ENCODE results near the gene RFC4. TPM values are rescaled to one million over a fixed set of nuclear protein-coding genes. Genes with fewer than 3 reads are reported as not detected.
A peak's percentile ranks its signal among the peaks of the same experiment; 100 is the strongest.
"Not testable (repeated sequence)": the region's sequence is repeated elsewhere in the genome, so short reads cannot be mapped to it uniquely, and the experiment has no call there.

The RFC4 gene
- total RNA-seq, 1 donor from 2014 or later = 27.9 TPM

DNA sequence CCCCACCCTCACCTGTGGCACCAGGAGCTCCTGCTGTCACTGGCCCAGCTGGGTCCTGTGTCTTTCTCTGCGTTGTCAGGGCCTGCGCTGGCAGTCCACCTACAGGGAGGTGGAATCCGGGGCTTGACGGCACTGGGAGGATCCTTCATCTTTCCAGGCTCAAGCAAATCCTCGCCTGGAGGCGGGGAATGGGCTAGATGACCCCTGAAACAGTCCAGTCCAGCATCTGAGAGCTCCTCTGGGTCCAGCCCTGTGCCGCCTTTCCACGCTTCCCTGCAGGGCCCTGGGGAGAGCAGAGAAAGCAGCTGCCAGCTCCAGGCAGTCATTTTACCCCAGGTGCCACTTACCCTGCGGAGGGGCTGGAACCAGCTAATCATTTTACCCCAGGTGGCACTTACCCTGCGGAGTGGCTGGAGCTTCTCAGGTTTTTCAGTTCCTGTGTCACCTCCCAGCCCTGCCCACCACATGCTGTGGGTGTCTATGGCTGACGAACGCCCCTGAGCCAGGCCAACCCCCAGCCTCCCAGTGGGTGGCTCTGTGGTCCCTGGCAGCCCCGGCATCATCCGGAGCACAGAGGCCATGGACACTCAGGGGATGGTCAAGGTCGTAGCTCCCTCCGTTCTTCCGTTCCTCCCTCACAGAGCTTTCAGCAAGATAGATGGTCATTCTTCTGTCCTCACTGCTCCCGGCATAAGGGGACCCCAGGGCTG, 18.3 kb upstream of the RFC4 start:
- DNase-seq = no peak

DNA sequence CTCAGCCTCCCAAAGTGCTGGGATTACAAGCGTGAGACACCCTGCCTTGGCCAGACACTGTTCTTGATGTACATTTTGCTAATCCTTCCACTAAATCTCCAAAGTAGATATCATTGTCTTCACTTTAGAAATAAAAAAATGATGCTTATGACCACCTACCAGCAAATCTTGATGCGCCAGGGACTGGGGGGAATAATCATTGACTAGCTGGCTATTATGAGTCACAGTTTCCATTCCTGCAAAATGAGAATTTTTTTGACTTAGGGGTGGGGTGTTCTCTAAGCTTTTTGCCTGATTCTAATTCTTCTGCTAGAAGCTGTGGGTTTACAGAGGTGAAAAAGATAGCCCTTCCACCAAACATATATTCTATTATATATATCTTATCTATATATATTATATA, 17.1 kb upstream of the RFC4 start:
- DNase-seq = peak; percentile 28

DNA sequence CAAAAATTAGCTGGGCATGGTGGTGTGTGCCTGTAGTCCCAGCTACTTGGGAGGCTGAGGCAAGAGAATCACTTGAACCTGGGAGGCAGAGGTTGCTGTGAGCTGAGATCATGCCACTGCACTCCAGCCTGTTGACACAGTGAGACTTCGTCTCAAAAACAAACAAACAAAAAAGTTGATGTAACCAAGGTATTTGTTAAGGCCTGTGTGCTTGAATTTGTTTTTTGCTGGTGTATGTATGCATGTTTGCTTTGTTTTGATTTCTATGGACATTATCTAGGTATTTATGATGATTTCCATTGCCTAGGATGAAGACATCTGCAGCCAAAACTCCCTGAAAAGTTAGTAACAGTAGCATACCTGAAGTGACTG, 16.1 kb upstream of the RFC4 start:
- DNase-seq = not testable (repeated sequence)

DNA sequence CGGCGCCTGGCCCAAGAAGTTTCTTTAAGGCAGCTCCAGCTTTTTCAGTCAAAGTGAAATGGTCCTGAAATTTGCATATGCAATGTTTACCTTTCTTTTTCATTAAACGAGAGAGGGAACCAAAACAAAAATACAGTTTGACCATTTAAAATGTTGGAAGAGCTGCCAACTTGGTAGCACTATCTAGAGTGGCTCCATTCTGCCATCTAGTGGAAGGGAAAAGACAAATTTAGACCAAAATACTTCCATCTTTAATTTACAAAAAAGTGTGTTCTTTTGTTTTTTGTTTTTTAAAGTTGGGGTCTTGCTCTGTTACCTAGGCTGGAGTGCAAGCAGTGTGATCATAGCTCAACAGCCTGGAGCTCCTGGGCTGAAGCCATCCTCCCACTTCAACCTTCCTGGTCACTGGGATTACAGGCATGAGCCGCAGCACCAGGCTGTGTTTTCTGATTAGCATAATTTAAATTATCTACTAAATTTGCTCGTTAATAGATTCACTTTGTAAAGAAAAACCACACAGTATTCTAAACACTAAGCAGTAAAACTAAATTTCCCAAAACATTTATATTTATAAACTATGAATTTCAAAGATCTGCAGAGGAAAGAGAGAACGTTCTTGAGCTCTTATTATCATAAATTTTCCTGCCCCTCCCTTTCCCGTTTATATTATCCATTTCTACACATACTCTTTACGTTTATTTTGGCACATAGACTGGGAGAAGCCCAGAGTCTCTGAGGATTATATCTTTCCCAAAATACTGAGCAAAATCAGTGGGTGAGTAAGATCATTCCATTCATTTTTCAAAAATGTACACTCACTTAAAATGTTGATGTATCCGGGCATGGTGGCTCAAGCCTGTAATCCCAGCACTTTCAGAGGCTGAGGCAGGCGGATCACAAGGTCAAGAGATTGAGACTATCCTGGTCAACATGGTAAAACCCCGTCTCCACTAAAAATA, 15.4 kb upstream of the RFC4 start:
- peak; percentile 81 for DNase-seq

DNA sequence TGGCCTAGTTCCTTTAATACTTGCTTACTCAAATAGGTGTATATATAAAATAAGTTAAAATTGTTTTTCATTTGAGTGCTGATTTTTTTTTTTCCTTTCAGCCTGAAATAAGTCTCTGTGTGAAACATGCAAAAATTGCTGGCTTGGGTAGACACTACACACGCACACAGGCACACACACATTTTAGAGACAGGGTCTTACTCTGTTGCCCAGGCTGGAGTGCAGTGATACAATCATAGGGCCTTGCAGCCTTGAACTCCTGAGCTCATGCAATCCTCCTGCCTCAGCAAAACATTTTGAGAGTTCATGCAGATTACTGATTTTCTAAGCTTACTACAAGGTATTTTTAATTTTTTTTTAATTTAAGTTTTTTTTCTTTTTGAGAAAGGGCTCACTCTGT, 12.7 kb upstream of the RFC4 start:
- DNase-seq = no peak

DNA sequence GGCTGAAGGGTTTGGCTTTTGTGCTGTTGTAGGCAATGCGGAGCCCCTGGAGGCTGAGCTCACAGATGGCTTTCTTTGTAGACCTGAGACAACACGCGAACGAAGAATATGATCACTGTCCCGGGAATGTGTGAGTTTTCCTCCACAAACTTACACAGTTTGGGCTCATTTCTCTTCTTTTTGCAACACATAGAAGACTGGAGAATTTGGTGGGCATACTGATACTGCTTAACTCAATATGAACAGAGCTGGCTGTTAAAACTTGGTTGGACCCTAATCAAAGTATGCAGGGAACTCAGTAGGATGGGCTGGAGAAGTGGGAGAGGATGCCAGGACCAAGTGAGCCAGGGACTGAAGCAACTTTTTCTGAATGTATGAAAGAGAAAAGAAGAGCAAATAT, 12.2 kb upstream of the RFC4 start:
- DNase-seq = no peak

DNA sequence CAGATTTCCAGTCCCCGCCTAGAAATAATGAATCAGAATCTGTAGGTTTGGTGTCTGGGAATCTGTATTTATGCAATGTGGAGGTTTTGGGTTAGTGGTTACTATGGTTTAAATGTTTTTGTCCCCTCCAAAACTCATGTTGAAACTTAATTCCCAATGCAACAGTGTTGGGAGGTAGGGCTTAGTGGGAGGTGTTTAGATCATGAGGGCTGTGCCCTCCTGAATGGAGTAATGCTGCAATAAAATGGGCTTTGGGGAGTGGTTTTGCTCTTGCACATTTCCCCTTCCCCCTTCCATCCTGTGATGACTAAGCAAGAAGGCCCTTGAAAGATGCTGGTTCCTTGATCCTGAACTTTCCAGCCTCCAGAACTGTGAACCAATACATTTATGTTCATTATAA, 9.2 kb upstream of the RFC4 start:
- DNase-seq = no peak

DNA sequence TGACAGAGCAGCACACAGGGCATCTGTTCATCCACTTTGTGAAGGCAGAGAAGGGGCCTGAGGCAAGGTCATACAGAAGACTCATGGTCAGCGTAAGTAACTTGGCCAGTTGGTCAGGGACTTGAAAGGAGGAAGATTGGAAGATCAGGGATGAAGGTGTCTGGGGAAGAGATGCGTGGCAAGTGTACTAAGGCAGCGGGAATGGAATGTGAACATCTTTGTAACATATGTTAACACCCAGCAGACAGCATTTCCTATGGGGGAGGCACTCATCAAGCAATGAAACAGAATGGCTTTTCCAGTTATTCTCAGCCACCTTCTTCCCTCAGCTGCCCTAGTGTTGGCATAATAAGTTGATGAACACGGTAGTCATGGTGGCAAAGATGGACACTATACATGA, 7.8 kb upstream of the RFC4 start:
- no peak for DNase-seq

DNA sequence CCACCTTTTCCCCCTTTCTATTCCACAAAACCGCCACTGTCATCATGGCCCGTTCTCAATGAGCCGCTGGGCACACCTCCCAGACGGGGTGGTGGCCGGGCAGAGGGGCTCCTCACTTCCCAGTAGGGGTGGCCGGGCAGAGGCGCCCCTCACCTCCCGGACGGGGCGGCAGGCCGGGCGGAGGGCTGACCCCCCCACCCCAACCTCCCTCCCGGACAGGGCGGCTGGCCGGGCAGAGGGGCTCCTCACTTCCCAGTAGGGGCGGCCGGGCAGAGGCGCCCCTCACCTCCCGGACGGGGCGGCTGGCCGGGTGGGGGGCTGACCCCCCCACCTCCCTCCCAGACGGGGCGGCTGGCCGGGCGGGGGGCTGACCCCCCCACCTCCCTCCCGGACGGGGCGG, 5.0 kb upstream of the RFC4 start:
- not testable (repeated sequence) for DNase-seq

DNA sequence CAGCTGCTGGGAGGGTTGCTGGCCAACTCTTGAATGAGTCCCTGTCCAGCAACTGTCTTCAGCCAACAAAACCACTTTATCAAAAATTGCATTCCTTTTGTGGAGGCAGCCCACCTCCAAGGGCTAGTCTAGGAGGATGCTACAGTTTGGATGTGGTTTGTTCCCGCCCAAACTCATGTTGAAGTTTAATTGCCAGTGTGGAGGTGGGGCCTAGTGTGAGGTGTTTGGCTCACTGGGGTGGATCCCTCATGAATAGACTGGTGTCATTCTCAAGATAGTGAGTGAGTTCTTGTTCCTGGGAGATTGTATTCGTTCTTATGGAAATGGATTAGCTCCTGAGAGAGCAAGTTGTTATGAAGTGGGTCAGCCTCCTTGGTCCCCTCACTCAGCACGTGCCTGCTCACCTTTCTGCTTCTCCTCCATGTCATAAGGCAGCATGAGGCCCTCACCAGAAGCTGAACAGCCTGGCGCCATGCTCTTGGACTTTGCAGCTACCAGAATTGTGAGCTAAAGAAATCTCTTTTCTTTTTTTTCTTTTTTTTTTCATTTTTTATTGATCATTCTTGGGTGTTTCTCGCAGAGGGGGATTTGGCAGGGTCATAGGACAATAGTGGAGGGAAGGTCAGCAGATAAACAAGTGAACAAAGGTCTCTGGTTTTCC, 4.2 kb upstream of the RFC4 start:
- DNase-seq = no peak

DNA sequence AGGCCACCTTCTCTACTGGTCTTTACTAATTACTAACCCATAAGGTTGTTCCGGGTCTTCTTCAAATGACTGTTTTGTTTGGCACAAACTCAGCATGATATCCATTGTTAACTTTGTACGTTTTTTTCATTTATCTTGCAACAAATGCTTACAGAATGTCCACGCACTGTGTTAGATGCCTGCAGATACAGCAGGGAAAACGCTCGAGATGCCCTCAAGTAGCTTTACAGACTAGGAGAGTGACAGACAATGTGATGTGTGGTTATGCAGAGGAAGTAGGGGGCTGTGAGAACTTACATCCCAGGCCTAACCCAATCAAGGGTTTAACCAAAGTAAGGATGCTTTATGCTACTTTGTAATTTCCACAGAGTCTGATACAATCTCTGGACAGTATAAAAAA, 949 bp upstream of the RFC4 start:
- DNase-seq = peak; percentile 34

DNA sequence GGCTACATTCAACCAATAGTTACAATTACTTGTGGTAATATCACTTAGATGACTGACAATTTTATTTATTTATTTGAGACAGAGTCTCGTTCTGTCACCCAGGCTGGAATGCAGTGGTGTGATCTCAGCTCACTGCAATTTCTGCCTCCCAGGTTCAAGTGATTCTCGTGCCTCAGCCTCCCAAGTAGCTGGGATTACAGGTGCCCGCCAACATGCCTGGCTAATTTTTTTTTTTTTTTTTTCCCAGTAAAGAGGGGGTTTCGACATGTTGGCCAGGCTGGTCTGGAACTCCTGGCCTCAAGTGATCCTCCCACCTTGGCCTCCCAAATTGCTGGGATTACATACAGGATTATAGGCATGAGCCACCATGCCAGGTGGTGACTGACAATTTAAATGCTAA, 2.8 kb downstream of the RFC4 start:
- not testable (repeated sequence) for DNase-seq

DNA sequence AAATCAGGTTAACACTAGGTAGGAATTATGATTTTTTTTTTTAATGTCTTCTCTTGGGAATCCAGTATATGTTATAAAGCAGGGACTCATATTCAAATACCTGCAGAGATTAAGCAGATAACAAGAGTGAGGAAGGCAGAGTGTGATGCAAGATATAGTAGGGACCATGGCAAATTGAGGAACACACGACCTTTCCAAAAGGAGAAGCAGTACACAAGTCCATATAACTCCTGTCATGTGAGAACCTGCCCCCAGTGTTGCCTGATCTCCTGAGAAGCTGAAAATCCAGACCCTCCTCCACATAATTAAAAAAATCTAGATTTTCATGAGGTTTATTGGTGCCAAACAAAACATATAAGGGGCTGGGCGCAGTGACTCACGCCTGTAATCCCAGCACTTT, 3.6 kb downstream of the RFC4 start:
- DNase-seq = no peak

DNA sequence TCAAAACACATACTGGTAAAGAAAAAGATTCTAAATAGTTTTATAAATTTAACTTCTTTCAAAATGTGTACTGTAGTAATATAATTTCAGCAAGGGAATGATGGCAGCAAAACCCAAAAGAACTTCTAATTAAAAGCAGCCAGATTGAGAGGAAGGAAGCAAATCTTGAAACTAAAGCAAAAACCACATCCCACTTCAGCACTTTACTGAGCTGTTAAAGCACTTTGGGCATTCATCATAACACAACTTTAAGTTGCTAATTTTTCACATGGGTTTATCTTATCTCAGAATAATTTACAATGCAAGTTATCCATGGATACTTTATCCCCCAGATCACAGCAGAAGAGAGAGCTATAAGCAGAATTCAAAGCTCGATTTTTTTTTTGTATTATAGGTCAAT, 6.0 kb downstream of the RFC4 start:
- no peak for DNase-seq

DNA sequence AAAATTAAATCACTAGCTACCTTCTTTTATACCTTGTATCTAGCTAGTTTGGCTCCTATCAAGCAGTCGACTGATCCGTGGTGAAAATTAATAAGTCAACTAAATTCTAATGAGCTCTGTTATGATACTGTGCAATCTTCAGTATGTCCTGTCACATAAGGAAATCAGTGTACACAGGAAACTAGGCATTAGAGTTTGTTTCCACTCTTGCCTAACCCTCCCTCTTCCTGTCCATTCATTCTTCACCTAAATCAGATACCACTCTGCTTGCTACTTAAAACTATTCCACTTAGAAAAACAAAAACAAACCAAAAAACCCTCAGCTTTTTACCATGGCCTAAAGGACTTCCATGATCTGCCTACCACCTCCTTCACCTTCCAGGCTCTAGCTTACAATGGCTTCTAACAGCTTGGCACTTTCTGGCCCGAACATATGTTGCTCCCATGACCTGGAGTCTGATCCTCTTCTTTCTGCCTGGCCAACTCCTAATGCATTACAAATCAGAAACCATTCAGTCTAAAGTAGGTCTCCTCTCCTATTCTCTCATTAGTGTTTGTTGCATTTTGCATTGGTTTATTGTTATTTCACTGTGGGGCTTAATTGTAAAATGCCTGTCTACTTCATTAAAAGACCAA, 7.9 kb downstream of the RFC4 start:
- DNase-seq = peak; percentile 26

DNA sequence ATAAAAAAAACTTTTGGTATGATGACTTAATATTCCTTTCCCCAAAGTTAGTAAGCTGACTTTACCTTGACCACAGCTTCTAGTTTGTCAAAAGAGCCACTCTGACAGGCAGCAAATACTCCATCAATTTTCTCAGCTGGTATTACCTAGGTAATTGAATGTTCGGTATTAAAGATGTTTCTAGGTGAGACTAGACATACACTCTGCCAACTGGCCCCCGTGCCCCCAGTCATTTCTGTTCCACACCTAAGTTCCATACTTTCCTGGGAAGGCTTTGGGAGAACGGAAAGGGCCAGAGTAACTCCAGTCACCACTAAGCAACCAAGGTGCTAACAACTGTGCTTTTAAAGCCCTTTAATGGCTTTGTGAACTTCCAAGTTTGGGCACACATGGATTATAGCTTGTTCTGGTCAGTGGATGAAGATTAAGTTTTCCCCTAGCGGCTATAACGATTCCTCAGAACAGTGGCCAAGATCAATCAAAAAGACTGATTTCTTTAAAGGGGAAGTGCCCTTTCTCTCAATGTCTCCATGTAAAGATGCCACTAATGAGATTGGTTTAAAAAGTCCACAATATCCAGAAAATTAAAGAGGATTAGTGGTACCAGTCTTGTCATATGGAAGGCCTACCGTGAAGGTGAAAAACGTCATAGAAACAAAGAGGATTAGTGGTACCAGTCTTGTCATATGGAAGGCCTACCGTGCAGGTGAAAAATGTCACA, 15.9 kb downstream of the RFC4 start:
- DNase-seq = peak; percentile 45

DNA sequence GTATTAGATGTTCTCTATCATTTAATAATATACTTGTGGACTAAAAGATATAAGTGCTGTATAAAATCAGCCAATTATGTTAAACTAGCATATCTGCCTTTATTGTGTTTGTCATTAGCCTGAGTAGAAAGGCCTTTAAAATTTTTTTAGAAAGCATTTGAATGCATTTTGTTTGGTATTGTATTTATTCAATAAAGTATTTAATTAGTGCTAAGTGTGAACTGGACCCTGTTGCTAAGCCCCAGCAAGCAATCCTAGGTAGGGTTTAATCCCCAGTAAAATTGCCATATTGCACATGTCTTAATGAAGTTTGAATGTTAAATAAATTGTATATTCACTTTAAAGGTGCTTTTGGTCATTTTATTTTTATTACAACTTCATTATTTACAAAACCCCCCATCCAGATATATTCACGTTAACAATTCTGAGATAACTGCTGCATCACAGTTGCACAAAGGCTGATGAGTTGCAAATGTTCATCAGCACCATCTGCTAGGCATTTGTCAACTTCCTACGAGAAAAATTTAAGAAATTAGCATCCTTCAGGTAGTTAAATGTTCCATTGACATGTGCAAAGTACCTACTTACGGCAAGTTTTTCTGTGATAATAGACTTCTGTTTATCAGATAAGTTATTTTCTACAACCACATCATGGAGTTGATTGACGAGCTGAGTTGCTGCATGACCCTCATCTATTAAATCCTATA, 16.6 kb downstream of the RFC4 start:
- no peak for DNase-seq

DNA sequence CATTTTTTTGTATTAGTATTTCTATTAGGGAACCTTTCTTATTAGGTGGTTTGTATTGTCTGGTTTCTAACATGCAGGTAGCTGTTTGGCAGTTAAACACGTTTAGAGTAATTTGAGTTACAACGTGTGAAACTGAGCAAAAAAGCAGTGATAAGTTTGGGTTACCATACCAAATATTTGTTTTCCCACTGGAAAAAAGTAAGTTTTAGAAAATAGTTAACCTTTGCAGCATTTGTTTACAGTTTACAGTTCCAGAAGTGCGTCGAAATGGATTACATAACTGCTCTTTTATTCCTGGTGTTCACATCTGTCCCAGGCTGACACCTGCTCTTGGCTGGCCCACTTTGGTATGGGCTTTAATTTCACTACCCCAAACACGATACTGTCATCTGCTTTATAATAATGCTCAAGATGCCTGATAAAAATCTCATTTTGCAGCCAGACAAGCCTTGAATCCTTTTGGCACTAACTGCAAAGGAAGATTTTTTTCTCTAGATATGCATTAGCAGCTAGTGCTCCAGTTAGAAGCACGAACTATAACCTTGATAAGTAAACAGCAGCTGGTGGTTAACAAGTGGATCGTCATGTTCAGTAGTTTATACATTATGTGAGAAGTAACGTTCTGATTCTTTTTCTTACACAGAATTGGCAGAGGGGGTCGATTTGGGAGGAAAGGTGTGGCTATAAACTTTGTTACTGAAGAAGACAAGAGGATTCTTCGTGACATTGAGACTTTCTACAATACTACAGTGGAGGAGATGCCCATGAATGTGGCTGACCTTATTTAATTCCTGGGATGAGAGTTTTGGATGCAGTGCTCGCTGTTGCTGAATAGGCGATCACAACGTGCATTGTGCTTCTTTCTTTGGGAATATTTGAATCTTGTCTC, 17.6 kb downstream of the RFC4 start:
- DNase-seq = no peak

DNA sequence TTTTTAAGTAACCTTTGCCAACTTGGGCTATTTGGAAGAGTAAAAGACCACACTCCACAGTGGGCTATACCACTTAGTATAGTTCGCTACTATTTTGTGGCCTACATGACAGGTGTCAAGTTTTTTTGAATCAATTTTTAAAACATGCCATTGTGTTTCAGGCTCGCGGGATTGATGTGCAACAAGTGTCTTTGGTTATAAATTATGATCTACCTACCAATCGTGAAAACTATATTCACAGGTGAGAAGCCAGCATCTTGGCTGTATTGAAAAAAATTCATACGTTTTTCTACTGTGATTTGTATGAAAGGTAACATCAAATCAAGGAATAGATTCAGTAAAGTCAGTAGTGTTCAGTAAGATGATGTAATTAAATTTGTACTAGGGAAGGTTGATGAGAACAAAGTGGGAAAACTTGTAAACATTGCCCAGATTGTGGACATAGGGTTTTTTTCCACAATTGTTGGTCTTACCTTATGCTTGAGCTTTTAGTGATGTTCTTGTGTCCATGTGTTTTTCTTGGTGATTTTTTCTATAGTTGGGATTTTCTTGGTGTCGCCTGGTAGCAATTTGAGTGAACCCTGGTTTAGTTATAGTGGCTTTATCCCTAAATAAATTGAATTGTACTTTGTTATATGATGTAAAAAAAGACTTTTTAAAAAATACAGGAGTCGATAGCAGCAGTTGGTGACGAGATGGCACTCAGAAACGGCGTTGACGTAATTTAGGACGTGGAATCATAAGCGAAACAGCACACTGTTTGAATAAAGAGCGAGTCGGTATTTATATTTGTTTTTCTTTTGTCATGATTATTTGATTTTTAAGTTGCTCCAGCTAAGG, 18.4 kb downstream of the RFC4 start:
- DNase-seq = no peak

DNA sequence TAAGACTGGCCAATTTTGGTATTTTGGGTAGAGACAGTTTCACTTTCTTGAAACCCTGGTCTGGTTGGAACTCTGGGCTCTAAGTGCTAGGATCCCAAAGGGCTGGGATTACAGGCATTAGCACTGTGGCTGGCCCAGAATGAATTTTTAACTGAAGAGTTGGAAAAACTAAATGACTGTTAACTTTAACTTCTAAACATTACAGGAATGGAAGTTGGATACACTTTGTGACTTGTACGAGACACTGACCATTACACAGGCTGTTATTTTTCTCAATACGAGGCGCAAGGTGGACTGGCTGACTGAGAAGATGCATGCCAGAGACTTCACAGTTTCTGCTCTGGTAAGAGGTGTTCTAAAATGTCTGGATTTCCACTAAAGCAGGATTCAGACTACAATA, 19.4 kb downstream of the RFC4 start:
- DNase-seq = no peak
